Upper lobe of right lung (tissue), 1 donor: ENCODE results near the gene PCK2. TPM values are rescaled to one million over a fixed set of nuclear protein-coding genes. Genes with fewer than 3 reads are reported as not detected.

ENCODE experiments used
- ATAC-seq: fragments of 200-7000 bp; cut with Tn5 transposase; one replicate; pipeline ENCODE4 v1.9.1; 2020; ENCODE audit warnings: mild to moderate bottlenecking, moderate library complexity
- DNase-seq: peaks from one replicate; pipeline ENCODE4 v3.0.0-alpha.2; 2020
- H3K27ac ChIP-seq: fragments of 200-600 bp; one replicate; pipeline ENCODE4 v1.8.0; 2022
- H3K27me3 ChIP-seq: fragments of 200-600 bp; one replicate; pipeline ENCODE4 v1.8.0; 2022; ENCODE audit warnings: mild to moderate bottlenecking
- H3K36me3 ChIP-seq: fragments of 200-600 bp; one replicate; pipeline ENCODE4 v1.8.0; 2022
- H3K4me1 ChIP-seq: fragments of 200-600 bp; one replicate; pipeline ENCODE4 v1.8.0; 2022
- H3K4me3 ChIP-seq: fragments of 200-600 bp; one replicate; pipeline ENCODE4 v1.8.0; 2022; ENCODE audit warnings: mild to moderate bottlenecking
- H3K9me3 ChIP-seq: fragments of 200-600 bp; one replicate; pipeline ENCODE4 v1.8.0; 2022
- CTCF ChIP-seq: fragments of 200-600 bp; IDR thresholded peaks from one replicate; pipeline ENCODE4 v1.8.0; 2022; ENCODE audit warnings: antibody characterized with exemption
- intact Hi-C: fragments of 100-400 bp; cut with DNase I; formaldehyde crosslinking; loops from one replicate; pipeline ENCODE4 v1.11.0; 2022
- total RNA-seq: library from RNA; stranded (reverse); fragmentation: NEBNext Ultra II Directional; extraction: Animal tissue kit (Norgen Biotek cat#: 25700); gene quantifications from one replicate; pipeline ENCODE4 v1.2.1, GENCODE V29; 2021
- donor health status: DM: no; HTN: yes; CAD: no; lungs with severe emphysema.

The PCK2 gene
- total RNA-seq, 1 donor from 2014 or later, result 39.9 TPM

- peaks cover 33% of the 10 kb centered on the region for H3K4me1 ChIP-seq
- TF ChIP-seq CTCF, result no peak
- H3K4me3 ChIP-seq, result peak overlapping the region; percentile 99
- H3K9me3 ChIP-seq, result no peaks in the 10 kb centered on the region
- no peak for DNase-seq
- H3K27me3 ChIP-seq, result no peaks in the 10 kb centered on the region
- intact Hi-C loops, result no loop called here
- ATAC-seq, result no peak
- peak overlapping the region; percentile 91 for H3K27ac ChIP-seq
- peaks cover 21% of the 10 kb centered on the region for H3K36me3 ChIP-seq
Observed at GRCh38 chr14:24135584-24135833, 41.4 kb downstream of the PCK2 start.

GRCh38 chr14:24135834-24136683 is 41.9 kb downstream of the PCK2 start, which contains the start of gene PSME1:
Gene PSME1 (plus strand): TSS chr14:24136194. CDS start chr14:24136263, 69 bp downstream.
- TF ChIP-seq CTCF, result no peak
- peaks cover 28% of the 10 kb centered on the region for H3K4me1 ChIP-seq

GRCh38 chr14:24136684-24137528 is 42.8 kb downstream of the PCK2 start:
- intact Hi-C loops, result no loop called here
- Histone ChIP-seq H3K36me3 (peaks cover 21% of the 10 kb centered on the region), H3K9me3 (no peaks in the 10 kb centered on the region), H3K4me1 (peaks cover 30% of the 10 kb centered on the region), H3K27ac (peak overlapping the region; percentile 91), H3K4me3 (peak overlapping the region; percentile 99), H3K27me3 (no peaks in the 10 kb centered on the region)
- no peak for TF ChIP-seq CTCF
- DNase-seq (no peak), ATAC-seq (no peak)

More at GRCh38 chr14:24135834-24136683, 41.9 kb downstream of the PCK2 start, which contains the start of gene PSME1:
- intact Hi-C loops, result no loop called here
- Histone ChIP-seq H3K4me3 (peak within 1 kb of the TSS; percentile 99), H3K27me3 (no peaks in the 10 kb centered on the region), H3K36me3 (peaks cover 21% of the 10 kb centered on the region), H3K27ac (peak within 1 kb of the TSS; percentile 91), H3K9me3 (no peaks in the 10 kb centered on the region)
- DNase-seq (peak; percentile 98), ATAC-seq (peak; percentile 99)

DNA sequence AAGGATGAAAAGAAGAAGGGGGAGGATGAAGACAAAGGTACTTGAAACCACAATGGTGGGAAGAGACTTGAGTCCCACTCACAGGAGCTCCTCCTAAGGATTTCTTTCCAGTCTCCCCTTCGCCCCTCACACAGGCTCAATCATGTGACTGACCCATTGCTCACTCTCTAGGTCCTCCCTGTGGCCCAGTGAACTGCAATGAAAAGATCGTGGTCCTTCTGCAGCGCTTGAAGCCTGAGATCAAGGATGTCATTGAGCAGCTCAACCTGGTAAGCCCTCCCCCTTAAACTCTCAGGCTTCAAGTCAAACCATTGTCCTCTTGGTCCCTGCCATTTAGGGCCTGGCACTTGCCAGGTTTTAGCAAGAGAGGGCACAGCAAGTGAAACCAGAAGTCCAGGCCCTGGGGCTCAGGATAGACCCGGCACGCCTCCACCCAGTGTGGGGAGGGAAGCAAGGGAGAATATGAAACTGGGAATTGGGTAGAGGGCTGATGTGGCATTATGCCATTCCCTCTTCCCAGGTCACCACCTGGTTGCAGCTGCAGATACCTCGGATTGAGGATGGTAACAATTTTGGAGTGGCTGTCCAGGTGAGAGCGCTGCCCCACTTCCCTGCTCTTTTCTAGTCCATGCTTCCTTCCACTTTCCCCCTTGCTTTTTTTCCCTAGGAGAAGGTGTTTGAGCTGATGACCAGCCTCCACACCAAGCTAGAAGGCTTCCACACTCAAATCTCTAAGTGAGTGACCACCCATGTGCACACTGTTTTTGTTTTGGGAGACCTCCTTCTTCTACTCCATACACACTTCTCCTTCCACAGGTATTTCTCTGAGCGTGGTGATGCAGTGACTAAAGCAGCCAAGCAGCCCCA is 43.7 kb downstream of the PCK2 start:
- no peak for ATAC-seq
- peaks cover 34% of the 10 kb centered on the region for H3K4me1 ChIP-seq
- H3K27me3 ChIP-seq, result no peaks in the 10 kb centered on the region
- no peaks in the 10 kb centered on the region for H3K9me3 ChIP-seq
- peak overlapping the region; percentile 91 for H3K27ac ChIP-seq
- intact Hi-C loops, result no loop called here
- DNase-seq, result no peak
- TF ChIP-seq CTCF, result no peak
- H3K36me3 ChIP-seq, result peaks cover 21% of the 10 kb centered on the region
- H3K4me3 ChIP-seq, result no peak overlapping the region
